Endothelial cell of umbilical vein (primary cell): ENCODE results near the gene PDHX. TPM values are rescaled to one million over a fixed set of nuclear protein-coding genes. Genes with fewer than 3 reads are reported as not detected.

ENCODE experiments used
- BruUV-seq: library from RNA; stranded (reverse); fragments of 400-500 nt; replicated peaks from 2 replicates; lab custom pipeline; 2021; lab: Mats Ljungman, UMichigan
- CTCF ChIA-PET: fragments of 300-600, 350-600 bp; sonication (Branson Sonifier 250); formaldehyde crosslinking; loops from one replicate; lab custom pipeline; 2021; ENCODE audit warnings: antibody characterized with exemption, inconsistent platforms; lab: Charles Lee
- POLR2A ChIA-PET: fragments of 300-600, 350-600 bp; sonication (Branson Sonifier 250); formaldehyde crosslinking; loops from one replicate; lab custom pipeline; 2021; ENCODE audit warnings: antibody characterized with exemption, inconsistent platforms; lab: Charles Lee
- DNase-seq: peaks from one replicate; pipeline ENCODE4 v3.0.0-alpha.2; 2011; ENCODE audit warnings: low read depth, low spot score
- FAIRE-seq: peaks from 2 replicates; lab custom pipeline; 2011; peaks lifted over from hg19 to GRCh38; lab: Jason Lieb, UNC
- H2AFZ ChIP-seq: 2 replicates; pipeline ENCODE4 v1.6.0; 2012; ENCODE audit warnings: low read depth, low read length, control low read depth, inconsistent platforms
- H3K27ac ChIP-seq: 2 replicates; pipeline ENCODE4 v1.5.1; 2011; ENCODE audit warnings: low read depth, mild to moderate bottlenecking, control low read depth, low read length, moderate library complexity; ENCODE audit not compliant: insufficient read depth
- H3K27me3 ChIP-seq, 2 experiments: 2 replicates each; pipeline versions ENCODE4 v1.6.0 to v1.6.1; 2011; ENCODE audit warnings: low read length in 2 of 2, mixed read lengths in 1 of 2; ENCODE audit not compliant: control insufficient read depth in 2 of 2, insufficient read depth in 2 of 2
- H3K36me3 ChIP-seq, 2 experiments: 2 replicates in 1 of 2; 3 replicates in 1 of 2; pipeline ENCODE4 v1.5.1; 2011; ENCODE audit warnings: low read length in 2 of 2, mild to moderate bottlenecking in 1 of 2, moderate library complexity in 1 of 2; ENCODE audit not compliant: control insufficient read depth in 2 of 2, insufficient read depth in 2 of 2; ENCODE audit errors: extremely low read depth in 1 of 2
- H3K4me1 ChIP-seq: 3 replicates; pipeline ENCODE4 v1.5.1; 2011; ENCODE audit warnings: mild to moderate bottlenecking, low read length; ENCODE audit not compliant: control insufficient read depth, insufficient read depth; ENCODE audit errors: extremely low read depth
- H3K4me2 ChIP-seq: 2 replicates; pipeline ENCODE4 v1.6.1; 2011; ENCODE audit warnings: low read length, control low read depth, mixed read lengths; ENCODE audit not compliant: insufficient read depth
- H3K4me3 ChIP-seq, 3 experiments: fragments of 200-600 bp in 1 of 3; sonication (generic), shearing (Covaris generic) in 1 of 3; replicated peaks in 1 of 3; 2 replicates each; pipeline ENCODE4 v1.5.1; 2011 to 2016; ENCODE audit warnings: control low read depth in 3 of 3, low read length in 3 of 3, mild to moderate bottlenecking in 2 of 3, inconsistent platforms in 1 of 3, low read depth in 1 of 3, moderate library complexity in 1 of 3; ENCODE audit not compliant: insufficient read depth in 1 of 3
- H3K79me2 ChIP-seq: 2 replicates; pipeline ENCODE4 v1.6.0; 2012; ENCODE audit warnings: low read length, inconsistent platforms; ENCODE audit not compliant: control insufficient read depth, insufficient read depth
- H3K9ac ChIP-seq: replicated peaks from 2 replicates; pipeline ENCODE3; 2011; ENCODE audit warnings: low read length, control low read depth; ENCODE audit not compliant: insufficient read depth; ENCODE audit errors: extremely low read depth
- H3K9me1 ChIP-seq: replicated peaks from 3 replicates; pipeline ENCODE4 v1.6.0; 2011; ENCODE audit warnings: mild to moderate bottlenecking, low read length; ENCODE audit not compliant: control insufficient read depth, insufficient read depth; ENCODE audit errors: extremely low read depth
- H3K9me3 ChIP-seq: replicated peaks from 2 replicates; pipeline ENCODE4 v1.5.1; 2012; ENCODE audit warnings: low read length, inconsistent platforms; ENCODE audit not compliant: control insufficient read depth, insufficient read depth
- H4K20me1 ChIP-seq: replicated peaks from 2 replicates; pipeline ENCODE3; 2011; ENCODE audit warnings: mild to moderate bottlenecking, low read length; ENCODE audit not compliant: control insufficient read depth, insufficient read depth; ENCODE audit errors: extremely low read depth
- EZH2 ChIP-seq: IDR thresholded peaks from 2 replicates; pipeline ENCODE4 v1.6.1; 2012; ENCODE audit warnings: borderline replicate concordance, low read depth, mild to moderate bottlenecking, moderate library complexity, low read length, inconsistent platforms; ENCODE audit not compliant: severe bottlenecking
- FOS ChIP-seq: IDR thresholded peaks from 2 replicates; pipeline ENCODE4 v1.6.1; 2011; ENCODE audit warnings: mild to moderate bottlenecking, low read length, moderate library complexity, borderline replicate concordance; ENCODE audit not compliant: insufficient read depth
- GATA2 ChIP-seq: IDR thresholded peaks from 2 replicates; pipeline ENCODE4 v1.7.0; 2011; ENCODE audit warnings: low read depth, mild to moderate bottlenecking, moderate library complexity, mixed read lengths, low read length; ENCODE audit not compliant: insufficient read length, insufficient read depth
- JUN ChIP-seq: IDR thresholded peaks from 2 replicates; pipeline ENCODE4 v1.6.1; 2011; ENCODE audit warnings: borderline replicate concordance, low read depth; ENCODE audit not compliant: insufficient read length, insufficient read depth
- MYC ChIP-seq: IDR thresholded peaks from one replicate; pipeline ENCODE4 v1.6.1; 2011; ENCODE audit warnings: mild to moderate bottlenecking, low read depth, low read length
- POLR2A ChIP-seq: IDR thresholded peaks from 2 replicates; pipeline ENCODE4 v1.6.1; 2012; ENCODE audit warnings: low read depth, mild to moderate bottlenecking, control low read depth, low read length
- POLR2AphosphoS5 ChIP-seq: IDR thresholded peaks from 2 replicates; pipeline ENCODE4 v1.6.1; 2012; ENCODE audit warnings: low read depth, mild to moderate bottlenecking, control low read depth, low read length, moderate library complexity; ENCODE audit not compliant: insufficient read depth
- dilution Hi-C: fragments of 300-500 bp; cut with MboI; formaldehyde crosslinking; loops from one replicate; pipeline ENCODE4 v1.15.0; 2019; ENCODE audit warnings: low sequenced_read_pairs; ENCODE audit not compliant: extremely low pct_ligation_motif_present
- intact Hi-C: fragments of 100-400 bp; cut with micrococcal nuclease; formaldehyde crosslinking; loops from one replicate; pipeline ENCODE4 v1.10.0; 2022
- polyA plus RNA-seq, 4 experiments: library from polyadenylated mRNA; depleted of rRNA in 3 of 4; stranded (reverse) in 3 of 4; unstranded in 1 of 4; fragments of >200 nt; gene quantifications; 2 replicates each; pipeline versions ENCODE4 v1.2.1 to v1.2.3, GENCODE V29; 2011 to 2012; ENCODE audit warnings: missing spikeins in 1 of 4
- total RNA-seq: library from RNA; stranded (reverse); gene quantifications from 2 replicates; pipeline ENCODE4 v1.2.3, GENCODE V29; 2021
- TF ChIP-seq, protein P1 (sequence below): IDR thresholded peaks from 2 replicates; pipeline ENCODE4 v1.6.1; 2011; ENCODE audit not compliant: insufficient read depth, insufficient read length
- TF ChIP-seq, protein P2 (sequence below), 2 donors: IDR thresholded peaks; 1 replicate in 1 of 2; 2 replicates in 1 of 2; pipeline ENCODE4 v1.5.1; 2011; ENCODE audit warnings: low read length in 2 of 2, mild to moderate bottlenecking in 2 of 2, moderate library complexity in 2 of 2, control low read depth in 1 of 2, inconsistent platforms in 1 of 2, low read depth in 1 of 2; ENCODE audit not compliant: insufficient read depth in 1 of 2; ENCODE audit errors: extremely low read depth in 1 of 2

PDHX gene
- total and polyA plus RNA-seq, 2 donors (not counting 3 experiments of a cell fraction or from before 2014, with no cell fraction given), result 10.5 to 30.5 TPM

- dilution Hi-C loops (no loop called here), intact Hi-C loops (loop anchor here (5.0 to 10.0 kb wide), 2 partner anchors 99 to 1526 kb away; no protein-coding TSS in a partner anchor)
- H3K36me3 ChIP-seq, result peaks cover 0 to 4% of the 10 kb centered on the region in 2 experiments
- no peaks in the 10 kb centered on the region for H3K27me3 ChIP-seq
- H3K27ac ChIP-seq, result peak overlapping the region; percentile 75
- H3K9ac ChIP-seq, result peak overlapping the region; percentile 61
- CTCF ChIA-PET, result interaction anchor here (0.7 to 1.0 kb wide), 3 partner anchors 8 to 510 kb away, joined by 3 to 4 read pairs (median 3); no protein-coding TSS in a partner anchor
- FAIRE-seq (peak; percentile 59), DNase-seq (no peak)
- no peak for TF ChIP-seq POLR2A
- no peak for TF ChIP-seq FOS
- TF ChIP-seq, protein P1, sequence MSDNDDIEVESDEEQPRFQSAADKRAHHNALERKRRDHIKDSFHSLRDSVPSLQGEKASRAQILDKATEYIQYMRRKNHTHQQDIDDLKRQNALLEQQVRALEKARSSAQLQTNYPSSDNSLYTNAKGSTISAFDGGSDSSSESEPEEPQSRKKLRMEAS, result no peak
- TF ChIP-seq, protein P2, sequence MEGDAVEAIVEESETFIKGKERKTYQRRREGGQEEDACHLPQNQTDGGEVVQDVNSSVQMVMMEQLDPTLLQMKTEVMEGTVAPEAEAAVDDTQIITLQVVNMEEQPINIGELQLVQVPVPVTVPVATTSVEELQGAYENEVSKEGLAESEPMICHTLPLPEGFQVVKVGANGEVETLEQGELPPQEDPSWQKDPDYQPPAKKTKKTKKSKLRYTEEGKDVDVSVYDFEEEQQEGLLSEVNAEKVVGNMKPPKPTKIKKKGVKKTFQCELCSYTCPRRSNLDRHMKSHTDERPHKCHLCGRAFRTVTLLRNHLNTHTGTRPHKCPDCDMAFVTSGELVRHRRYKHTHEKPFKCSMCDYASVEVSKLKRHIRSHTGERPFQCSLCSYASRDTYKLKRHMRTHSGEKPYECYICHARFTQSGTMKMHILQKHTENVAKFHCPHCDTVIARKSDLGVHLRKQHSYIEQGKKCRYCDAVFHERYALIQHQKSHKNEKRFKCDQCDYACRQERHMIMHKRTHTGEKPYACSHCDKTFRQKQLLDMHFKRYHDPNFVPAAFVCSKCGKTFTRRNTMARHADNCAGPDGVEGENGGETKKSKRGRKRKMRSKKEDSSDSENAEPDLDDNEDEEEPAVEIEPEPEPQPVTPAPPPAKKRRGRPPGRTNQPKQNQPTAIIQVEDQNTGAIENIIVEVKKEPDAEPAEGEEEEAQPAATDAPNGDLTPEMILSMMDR (IDR thresholded peaks at IDR 0.05; ENCODE audit: extremely low read depth in 1 of 2, insufficient read depth in 1 of 2, low read depth in 1 of 2, low read length in 2 of 2), result no peak
- TF ChIP-seq GATA2, result no peak
- TF ChIP-seq MYC, result no peak
- TF ChIP-seq JUN, result no peak
- TF ChIP-seq EZH2, result no peak
- TF ChIP-seq POLR2AphosphoS5, result no peak
- peak overlapping the region; percentile 6 for H2AFZ ChIP-seq
- H3K4me2 ChIP-seq, result peak overlapping the region; percentile 95
- H4K20me1 ChIP-seq, result no peaks in the 10 kb centered on the region
- no peaks in the 10 kb centered on the region for H3K9me3 ChIP-seq
- H3K79me2 ChIP-seq, result peaks cover 4% of the 10 kb centered on the region
- BruUV-seq, result no TSS peak
- POLR2A ChIA-PET, result interaction anchor here (0.7 kb wide), 1 partner anchor 27 kb away, joined by 3 read pairs; no protein-coding TSS in a partner anchor
- H3K4me1 ChIP-seq, result peaks cover 38% of the 10 kb centered on the region
- H3K9me1 ChIP-seq, result no peaks in the 10 kb centered on the region
- H3K4me3 ChIP-seq, result peak overlapping the region in 1 of 3 experiments; percentile 7
These were observed 62.1 kb downstream of the PDHX start for GRCh38 chr11:34978236-34979191.
